CD14-positive monocyte (primary cell): ENCODE data around the gene GSTT2. TPM values are rescaled to one million over a fixed set of nuclear protein-coding genes. Genes with fewer than 3 reads are reported as not detected.
A peak's percentile ranks its signal among the peaks of the same experiment; 100 is the strongest.

Experiments used
- DNase-seq, 3 donors: peaks; one replicate each; pipeline ENCODE4 v3.0.0-alpha.2; 2011 to 2022
- H2AFZ ChIP-seq: 2 replicates; pipeline ENCODE4 v1.6.0; 2012; ENCODE audit warnings: mild to moderate bottlenecking, low read depth, low read length, inconsistent platforms; ENCODE audit not compliant: insufficient read depth, poor library complexity, severe bottlenecking
- H3K27ac ChIP-seq, 2 donors: 1 replicate in 1 of 2; 2 replicates in 1 of 2; pipeline ENCODE4 v1.5.1; 2012 to 2013; ENCODE audit warnings: low read length in 2 of 2, control low read depth in 1 of 2, inconsistent platforms in 1 of 2, low read depth in 1 of 2, mild to moderate bottlenecking in 1 of 2
- H3K27me3 ChIP-seq, 2 donors: one replicate each; pipeline versions ENCODE4 v1.6.0 to v1.6.1; 2011 to 2013; ENCODE audit warnings: low read length in 2 of 2; ENCODE audit not compliant: control insufficient read depth in 2 of 2, insufficient read depth in 2 of 2
- H3K36me3 ChIP-seq, 2 donors: replicated peaks in 1 of 2; 1 replicate in 1 of 2; 2 replicates in 1 of 2; pipeline versions ENCODE4 v1.5.1 to v1.6.1; 2012 to 2013; ENCODE audit warnings: low read length in 2 of 2, control low read depth in 1 of 2, inconsistent platforms in 1 of 2, mild to moderate bottlenecking in 1 of 2; ENCODE audit not compliant: insufficient read depth in 2 of 2, control insufficient read depth in 1 of 2
- H3K4me1 ChIP-seq, 2 donors: 1 replicate in 1 of 2; 2 replicates in 1 of 2; pipeline versions ENCODE4 v1.5.1 to v1.6.1; 2012 to 2013; ENCODE audit warnings: low read length in 2 of 2, control low read depth in 1 of 2, inconsistent platforms in 1 of 2, mild to moderate bottlenecking in 1 of 2, moderate library complexity in 1 of 2; ENCODE audit not compliant: insufficient read depth in 2 of 2, control insufficient read depth in 1 of 2
- H3K4me2 ChIP-seq: replicated peaks from 2 replicates; pipeline ENCODE3; 2012; ENCODE audit warnings: low read length, moderate library complexity, mild to moderate bottlenecking; ENCODE audit not compliant: poor library complexity, severe bottlenecking; ENCODE audit errors: extremely low read depth
- H3K4me3 ChIP-seq, 3 experiments: fragments of 200-600 bp in 1 of 3; sonication (generic) in 1 of 3; replicated peaks in 1 of 3; 1 replicate in 2 of 3; 2 replicates in 1 of 3; pipeline ENCODE4 v1.5.1; 2011 to 2013; ENCODE audit warnings: low read length in 3 of 3, mild to moderate bottlenecking in 3 of 3, control low read depth in 2 of 3, low read depth in 2 of 3, inconsistent platforms in 1 of 3, moderate library complexity in 1 of 3
- H3K79me2 ChIP-seq: 2 replicates; pipeline ENCODE4 v1.6.0; 2012; ENCODE audit warnings: mild to moderate bottlenecking, control low read depth, inconsistent platforms, low read length, moderate library complexity; ENCODE audit not compliant: insufficient read depth
- H3K9ac ChIP-seq: 2 replicates; pipeline ENCODE4 v1.6.0; 2017; ENCODE audit warnings: low read length, mild to moderate bottlenecking; ENCODE audit not compliant: insufficient read depth, poor library complexity, severe bottlenecking
- H3K9me3 ChIP-seq, 2 donors: replicated peaks in 1 of 2; 1 replicate in 1 of 2; 2 replicates in 1 of 2; pipeline versions ENCODE4 v1.5.1 to v1.6.1; 2012 to 2013; ENCODE audit warnings: low read length in 2 of 2, control low read depth in 1 of 2; ENCODE audit not compliant: control insufficient read depth in 1 of 2, insufficient read depth in 1 of 2
- H4K20me1 ChIP-seq: 2 replicates; pipeline ENCODE4 v1.6.0; 2012; ENCODE audit warnings: mild to moderate bottlenecking, low read length, control low read depth, moderate library complexity; ENCODE audit not compliant: insufficient read depth
- H3K27ac Mint-ChIP-seq, 7 donors: one replicate each; pipeline ENCODE4 v1.8.0; 2020; ENCODE audit warnings: mild to moderate bottlenecking in 7 of 7, mixed read lengths in 7 of 7, moderate library complexity in 6 of 7, inconsistent platforms in 2 of 7
- H3K27me3 Mint-ChIP-seq, 3 donors: one replicate each; pipeline ENCODE4 v1.8.0; 2021 to 2022; ENCODE audit warnings: low read depth in 3 of 3, mild to moderate bottlenecking in 3 of 3, mixed read lengths in 3 of 3, moderate library complexity in 3 of 3, inconsistent platforms in 1 of 3
- H3K36me3 Mint-ChIP-seq, 2 donors: one replicate each; pipeline ENCODE4 v1.8.0; 2020; ENCODE audit warnings: mixed read lengths in 2 of 2, inconsistent platforms in 1 of 2, mild to moderate bottlenecking in 1 of 2
- H3K4me1 Mint-ChIP-seq: one replicate; pipeline ENCODE4 v1.8.0; 2020; ENCODE audit warnings: mild to moderate bottlenecking, mixed read lengths
- H3K4me3 Mint-ChIP-seq, 2 donors: one replicate each; pipeline ENCODE4 v1.8.0; 2020; ENCODE audit warnings: mild to moderate bottlenecking in 2 of 2, mixed read lengths in 2 of 2, moderate library complexity in 1 of 2
- H3K9me3 Mint-ChIP-seq, 7 donors: one replicate each; pipeline ENCODE4 v1.8.0; 2020 to 2022; ENCODE audit warnings: mixed read lengths in 7 of 7, mild to moderate bottlenecking in 6 of 7, moderate library complexity in 6 of 7, inconsistent platforms in 2 of 7
- CTCF ChIP-seq: fragments of 200-600 bp; IDR thresholded peaks from one replicate; pipeline ENCODE4 v1.8.0; 2022; ENCODE audit warnings: antibody characterized with exemption, mild to moderate bottlenecking
- WGBS: methylation state at CpG from one replicate; pipeline ENCODE4 v1.1.5; 2013; ENCODE audit warnings: missing lambda C conversion rate; ENCODE audit not compliant: insufficient coverage; 5-methylcytosine and 5-hydroxymethylcytosine counted together
- intact Hi-C, 2 donors: fragments of 100-400 bp; cut with micrococcal nuclease; formaldehyde crosslinking; loops; one replicate each; pipeline versions ENCODE4 v1.15.0 to v1.15.1; 2023
- polyA plus RNA-seq, 3 donors: library from polyadenylated mRNA; depleted of rRNA in 1 of 3; unstranded in 2 of 3; stranded (reverse) in 1 of 3; fragments of 300-500 nt in 2 of 3; fragments of >200 nt in 1 of 3; fragmentation: Illumina TruSeq in 2 of 3; gene quantifications; 1 replicate in 2 of 3; 2 replicates in 1 of 3; pipeline ENCODE4 v1.2.3, GENCODE V29; 2012 to 2021

Gene GSTT2
- polyA plus RNA-seq, 3 donors, result 0.15 TPM; not detected in 2

GRCh38 chr22:24024354-24024753, 44.4 kb downstream of the GSTT2 start:
- Histone ChIP-seq H3K79me2 (peaks cover 17% of the 10 kb centered on the region), H3K27me3 (no peaks in the 10 kb centered on the region), H3K27ac (no peak overlapping the region), H3K36me3 (peaks cover 6 to 14% of the 10 kb centered on the region in 2 donors), H3K4me2 (no peak overlapping the region), H3K4me3 (no peak overlapping the region), H3K4me1 (no peaks in the 10 kb centered on the region), H4K20me1 (no peaks in the 10 kb centered on the region), H3K9ac (no peak overlapping the region), H3K9me3 (no peaks in the 10 kb centered on the region), H2AFZ (no peak overlapping the region)
- Mint-ChIP-seq H3K27me3 (peaks cover 0 to 1% (median 0%) of the 10 kb centered on the region in 3 donors), H3K9me3 (peaks cover 0 to 6% (median 0%) of the 10 kb centered on the region in 7 donors), H3K4me1 (no peaks in the 10 kb centered on the region), H3K27ac (no peak overlapping the region), H3K4me3 (no peak overlapping the region), H3K36me3 (peaks cover 18 to 19% of the 10 kb centered on the region in 2 donors)
- DNase-seq, result no peak
- 100% methylated on average over 1 of the region's 3 CpGs for WGBS
- TF ChIP-seq CTCF, result no peak
- intact Hi-C loops, result no loop called here

- H3K4me1 Mint-ChIP-seq, result no peaks in the 10 kb centered on the region
- peak overlapping the region in 1 of 7 donors; percentile 15 for H3K27ac Mint-ChIP-seq
- WGBS, result 73% methylated on average over 2 of the region's 6 CpGs
These were observed 45.5 kb downstream of the GSTT2 start for GRCh38 chr22:24025475-24025874.

More at GRCh38 chr22:24025475-24025874, 45.5 kb downstream of the GSTT2 start:
- Histone ChIP-seq H3K9me3 (no peaks in the 10 kb centered on the region), H3K27me3 (no peaks in the 10 kb centered on the region), H3K4me1 (no peaks in the 10 kb centered on the region), H3K27ac (no peak overlapping the region), H2AFZ (no peak overlapping the region), H3K9ac (no peak overlapping the region), H3K4me3 (no peak overlapping the region), H4K20me1 (no peaks in the 10 kb centered on the region), H3K79me2 (peaks cover 13% of the 10 kb centered on the region), H3K4me2 (no peak overlapping the region), H3K36me3 (peaks cover 6 to 14% of the 10 kb centered on the region in 2 donors)
- no peak overlapping the region for H3K4me3 Mint-ChIP-seq
- peaks cover 0 to 6% (median 0%) of the 10 kb centered on the region in 7 donors for H3K9me3 Mint-ChIP-seq
- intact Hi-C loops, result no loop called here
- no peak for TF ChIP-seq CTCF
- peaks cover 0 to 1% (median 0%) of the 10 kb centered on the region in 3 donors for H3K27me3 Mint-ChIP-seq
- H3K36me3 Mint-ChIP-seq, result peaks cover 18 to 19% of the 10 kb centered on the region in 2 donors
- no peak for DNase-seq
